NCI-H1417 (cell line): ENCODE results near the gene TMTC1.
A peak's percentile ranks its signal among the peaks of the same experiment; 100 is the strongest.
"Not testable (repeated sequence)": the region's sequence is repeated elsewhere in the genome, so short reads cannot be mapped to it uniquely, and the experiment has no call there.

ENCODE experiments used
- DNase-seq, 3 experiments: peaks; one replicate each; lab custom pipeline; 2025; lab: John Stamatoyannopoulos, UW

TMTC1 gene

DNA sequence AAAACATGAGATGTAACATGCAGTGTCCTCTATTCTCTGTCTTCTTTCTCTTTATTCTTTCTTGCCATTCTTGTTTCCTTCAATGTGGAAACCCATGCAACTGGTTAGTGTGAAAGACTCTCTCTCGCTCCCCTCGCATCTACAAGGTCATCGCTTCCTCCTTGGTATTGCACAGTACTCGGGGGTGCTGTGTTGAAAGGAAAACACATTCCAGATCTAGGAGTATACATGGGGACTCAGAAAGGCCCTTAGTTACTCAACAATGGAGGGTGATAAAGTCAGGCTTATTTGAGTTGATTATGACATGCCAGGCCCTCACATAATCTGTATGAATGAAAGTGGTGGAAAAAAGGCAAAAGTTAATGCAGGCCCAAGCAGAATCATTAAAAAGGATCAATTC, 210.8 kb downstream of the TMTC1 start:
- no peak for DNase-seq

DNA sequence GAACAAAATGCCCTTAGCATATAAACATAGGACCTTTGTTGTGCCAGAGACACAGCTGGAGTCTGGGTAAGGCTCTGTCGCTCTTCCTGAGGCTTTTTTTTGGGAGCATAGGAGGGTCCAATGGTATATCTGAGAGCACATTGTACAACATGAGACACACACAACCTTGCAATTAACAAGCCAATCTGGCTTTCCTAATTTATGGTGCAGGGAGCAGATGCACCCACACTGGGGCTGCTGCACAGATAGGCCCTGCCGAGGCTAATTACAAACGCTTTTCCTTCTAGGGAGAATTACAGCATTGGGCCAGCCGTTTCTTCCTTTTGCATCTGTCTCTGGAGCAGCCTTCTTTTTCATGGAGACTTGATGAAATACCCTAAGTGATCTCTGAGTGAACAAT, 211.3 kb downstream of the TMTC1 start:
- no peak for DNase-seq

GRCh38 chr12:29569132-29569757, 214.5 kb downstream of the TMTC1 start:
- DNase-seq: no peak

DNA sequence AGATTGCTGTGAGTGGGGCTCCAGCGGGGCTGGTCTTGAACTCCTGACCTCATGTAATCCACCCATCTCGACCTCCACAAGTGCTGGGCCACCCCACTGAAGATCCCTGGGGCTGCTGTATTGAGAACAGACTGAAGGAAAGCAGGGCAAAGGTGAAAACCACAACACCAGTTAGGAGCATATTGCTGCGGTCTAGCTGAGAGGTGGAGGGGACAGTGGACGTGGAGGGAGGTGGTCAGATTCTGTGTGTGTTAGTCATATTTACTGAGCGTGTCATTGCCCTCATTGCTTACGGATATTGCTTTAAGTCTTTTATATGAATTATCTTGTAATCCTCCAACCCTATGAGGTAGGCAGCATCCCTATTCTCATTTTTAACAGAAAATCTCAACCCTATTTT, 217.3 kb downstream of the TMTC1 start:
- no peak for DNase-seq

DNA sequence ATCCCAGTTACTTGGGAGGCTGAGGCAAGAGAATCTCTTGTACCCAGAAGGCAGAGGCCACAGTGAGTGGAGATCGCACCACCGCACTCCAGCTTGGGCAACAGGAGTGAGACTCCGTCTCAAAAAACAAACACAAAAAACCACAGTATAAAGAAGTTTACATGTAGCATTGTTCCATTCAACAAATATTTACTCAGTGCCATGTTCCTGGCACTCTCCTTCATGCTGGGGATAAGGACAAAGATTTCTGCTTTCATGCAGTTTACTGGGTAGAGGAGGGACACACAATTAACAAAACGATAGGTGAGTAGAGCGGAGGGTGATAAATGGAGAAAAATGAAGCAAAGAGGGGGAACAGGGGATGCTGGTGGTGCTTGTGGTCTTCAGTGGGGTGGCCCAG, 218.0 kb downstream of the TMTC1 start:
- no peak for DNase-seq

GRCh38 chr12:29564925-29565324, 218.8 kb downstream of the TMTC1 start:
- DNase-seq: no peak

- DNase-seq: no peak
Measured at GRCh38 chr12:29563636-29564035, 220.1 kb downstream of the TMTC1 start.

- DNase-seq: no peak
Measured at GRCh38 chr12:29563071-29563470, 220.7 kb downstream of the TMTC1 start.

DNA sequence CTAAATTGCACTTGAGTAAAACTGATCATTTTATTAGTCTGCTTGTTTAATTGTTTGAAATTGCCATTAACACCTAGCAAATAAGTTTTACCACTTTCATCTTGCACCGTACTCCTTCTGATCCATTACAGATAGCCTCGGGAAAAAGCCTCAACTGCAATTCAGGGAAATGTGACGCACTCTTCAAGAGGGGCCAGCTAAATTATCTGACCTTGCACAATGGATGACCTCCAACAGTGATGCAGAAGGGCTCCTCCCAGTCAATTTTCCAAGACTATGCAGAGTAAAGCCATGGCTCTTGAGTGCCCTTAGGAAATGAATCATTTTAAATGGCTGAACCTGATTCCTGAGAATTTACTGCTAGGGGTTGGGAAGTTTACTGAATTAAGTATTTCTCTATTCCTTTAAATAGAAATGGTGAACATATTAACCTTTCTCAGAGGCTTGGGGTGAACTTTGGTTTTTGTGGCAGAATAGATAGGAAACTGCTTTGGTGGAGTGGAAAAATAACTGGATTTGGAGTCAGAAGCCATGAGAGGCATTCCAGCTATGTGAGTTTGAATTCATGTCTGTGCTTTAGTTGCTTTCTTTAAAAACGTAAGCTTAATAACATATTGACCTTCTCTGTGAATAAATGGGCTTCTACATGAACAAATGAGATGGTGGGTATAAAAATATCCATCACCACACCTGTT, 221.5 kb downstream of the TMTC1 start:
- DNase-seq: no peak

DNA sequence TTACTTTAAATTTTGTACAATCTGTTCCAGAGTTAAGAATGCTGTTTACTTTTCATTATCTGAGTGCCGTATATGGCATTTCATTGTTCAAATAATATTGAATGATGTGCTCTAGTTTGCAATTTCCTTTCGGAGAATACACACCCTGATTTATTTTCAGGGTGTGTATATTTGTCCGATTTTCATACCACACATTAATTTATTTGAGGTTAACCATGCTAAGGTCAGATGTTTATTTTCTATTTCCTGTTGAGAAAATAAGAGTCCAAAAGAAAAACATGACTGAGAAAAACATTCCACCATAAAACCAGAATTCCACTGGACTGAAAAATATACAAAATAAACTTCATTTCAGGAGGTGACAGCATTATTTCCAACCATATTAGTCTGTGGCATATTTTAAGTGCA, 222.1 kb downstream of the TMTC1 start:
- DNase-seq: no peak

DNA sequence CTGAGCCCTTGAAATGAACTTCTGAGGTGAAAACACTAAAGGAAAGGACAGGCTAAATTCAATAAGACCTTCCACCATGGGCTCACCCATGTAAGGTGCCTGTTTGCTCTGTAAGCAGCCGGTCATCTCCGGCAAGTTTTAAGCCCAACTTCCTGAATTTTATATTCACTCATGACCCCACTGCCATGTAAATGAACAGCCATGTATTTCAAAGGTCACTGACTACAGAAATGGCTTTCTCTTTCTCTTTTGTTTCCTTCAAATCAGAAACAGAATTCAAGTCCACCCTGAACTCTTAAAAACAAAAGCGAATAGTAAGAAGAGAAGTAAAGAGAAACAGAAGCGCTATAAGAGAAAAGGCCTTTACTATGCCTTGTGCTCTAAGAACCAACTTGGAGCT, 224.5 kb downstream of the TMTC1 start:
- no peak for DNase-seq

GRCh38 chr12:29556363-29556762, 227.4 kb downstream of the TMTC1 start:
- no peak for DNase-seq

- not testable (repeated sequence) for DNase-seq
Measured at GRCh38 chr12:29555451-29555850, 228.3 kb downstream of the TMTC1 start.

- DNase-seq: no peak
Measured at GRCh38 chr12:29552994-29553748, 230.6 kb downstream of the TMTC1 start.

GRCh38 chr12:29552324-29552927, 231.3 kb downstream of the TMTC1 start:
- DNase-seq: peak in 2 of 3 experiments; percentile 29 to 50

DNA sequence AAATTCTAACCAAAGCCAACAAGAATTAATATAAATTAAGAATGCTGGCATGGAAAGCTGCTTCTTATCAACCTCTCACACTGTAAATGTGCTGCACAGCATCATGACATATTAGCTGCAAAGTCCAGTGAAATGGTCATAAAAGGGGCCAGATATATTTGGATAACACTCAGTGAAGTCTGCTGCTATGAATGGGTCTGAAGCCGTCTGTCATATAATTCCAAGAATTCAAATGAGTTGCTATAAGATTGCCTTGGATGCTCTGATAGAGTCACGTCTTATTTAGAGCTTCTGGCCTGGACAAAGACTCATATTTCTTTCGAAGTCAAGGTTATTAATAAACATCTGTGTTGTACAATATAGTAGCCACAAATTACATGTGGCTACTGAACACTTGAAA, 231.9 kb downstream of the TMTC1 start:
- no peak for DNase-seq

GRCh38 chr12:29547864-29548263, 235.9 kb downstream of the TMTC1 start:
- DNase-seq: no peak

DNA sequence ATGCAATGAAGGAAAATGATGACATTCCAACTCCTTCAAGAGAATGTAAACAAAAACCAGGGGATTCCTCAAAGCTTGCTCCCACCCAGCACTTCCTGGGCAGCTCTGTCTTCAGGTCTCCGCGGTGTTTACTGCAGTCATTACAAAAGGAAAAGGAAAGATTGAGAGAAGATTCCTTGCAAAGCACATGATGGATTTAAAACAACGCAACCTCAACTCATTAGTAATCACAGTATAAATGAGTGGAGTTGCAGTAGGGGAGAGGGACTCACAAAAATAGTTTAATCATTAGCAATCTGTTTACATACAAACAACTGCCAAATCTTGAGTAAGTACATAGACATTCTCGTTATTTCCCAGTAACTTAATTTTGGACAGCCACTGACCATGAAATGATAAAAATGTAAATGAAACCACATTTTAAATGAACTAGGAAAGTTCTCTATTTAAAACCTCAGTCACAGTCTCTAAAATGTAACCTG, 236.6 kb downstream of the TMTC1 start:
- DNase-seq: no peak

GRCh38 chr12:29546000-29546399, 237.7 kb downstream of the TMTC1 start:
- DNase-seq: no peak

GRCh38 chr12:29545102-29545467, 238.7 kb downstream of the TMTC1 start:
- DNase-seq: no peak

GRCh38 chr12:29544428-29545101, 239.2 kb downstream of the TMTC1 start:
- no peak for DNase-seq

DNA sequence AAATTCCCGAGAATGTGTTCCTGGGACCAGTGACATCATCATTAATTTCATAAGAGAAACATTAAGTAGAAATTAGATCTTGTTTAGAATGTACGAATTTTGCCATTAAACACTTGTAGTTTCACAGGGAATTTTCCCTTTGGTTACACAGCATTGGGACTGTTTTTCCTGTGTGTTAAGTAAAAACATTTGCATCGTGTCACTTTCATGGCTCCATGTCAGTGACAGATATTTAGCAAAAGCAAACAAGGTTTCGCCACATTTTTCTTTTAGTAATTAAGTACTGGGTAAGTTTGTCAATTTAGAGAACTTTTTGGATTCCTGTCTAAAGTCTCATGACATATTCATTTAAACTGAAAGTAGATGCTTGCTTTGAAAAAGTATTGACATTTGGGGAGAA, 240.7 kb downstream of the TMTC1 start:
- no peak for DNase-seq
